Left ventricle myocardium superior (tissue), 1 donor: ENCODE results near the gene KIF18B. TPM values are rescaled to one million over a fixed set of nuclear protein-coding genes. Genes with fewer than 3 reads are reported as not detected.

Experiments used
- ATAC-seq: fragments of 200-7000 bp; cut with Tn5 transposase; one replicate; pipeline ENCODE4 v1.9.1; 2020; ENCODE audit warnings: mild to moderate bottlenecking, moderate library complexity
- DNase-seq: peaks from one replicate; pipeline ENCODE4 v3.0.0-alpha.2; 2020
- intact Hi-C: fragments of 100-400 bp; cut with micrococcal nuclease; formaldehyde crosslinking; loops from one replicate; pipeline ENCODE4 v1.11.0; 2022
- total RNA-seq: library from RNA; stranded (reverse); fragmentation: NEBNext Ultra II Directional; extraction: Animal tissue kit (Norgen Biotek cat#: 25700); gene quantifications from one replicate; pipeline ENCODE4 v1.2.1, GENCODE V29; 2021
- donor health status: DM: no; HTN: yes; CAD: no; lungs with severe emphysema.

KIF18B gene
- total RNA-seq, 1 donor from 2014 or later: 3.2 TPM

DNA sequence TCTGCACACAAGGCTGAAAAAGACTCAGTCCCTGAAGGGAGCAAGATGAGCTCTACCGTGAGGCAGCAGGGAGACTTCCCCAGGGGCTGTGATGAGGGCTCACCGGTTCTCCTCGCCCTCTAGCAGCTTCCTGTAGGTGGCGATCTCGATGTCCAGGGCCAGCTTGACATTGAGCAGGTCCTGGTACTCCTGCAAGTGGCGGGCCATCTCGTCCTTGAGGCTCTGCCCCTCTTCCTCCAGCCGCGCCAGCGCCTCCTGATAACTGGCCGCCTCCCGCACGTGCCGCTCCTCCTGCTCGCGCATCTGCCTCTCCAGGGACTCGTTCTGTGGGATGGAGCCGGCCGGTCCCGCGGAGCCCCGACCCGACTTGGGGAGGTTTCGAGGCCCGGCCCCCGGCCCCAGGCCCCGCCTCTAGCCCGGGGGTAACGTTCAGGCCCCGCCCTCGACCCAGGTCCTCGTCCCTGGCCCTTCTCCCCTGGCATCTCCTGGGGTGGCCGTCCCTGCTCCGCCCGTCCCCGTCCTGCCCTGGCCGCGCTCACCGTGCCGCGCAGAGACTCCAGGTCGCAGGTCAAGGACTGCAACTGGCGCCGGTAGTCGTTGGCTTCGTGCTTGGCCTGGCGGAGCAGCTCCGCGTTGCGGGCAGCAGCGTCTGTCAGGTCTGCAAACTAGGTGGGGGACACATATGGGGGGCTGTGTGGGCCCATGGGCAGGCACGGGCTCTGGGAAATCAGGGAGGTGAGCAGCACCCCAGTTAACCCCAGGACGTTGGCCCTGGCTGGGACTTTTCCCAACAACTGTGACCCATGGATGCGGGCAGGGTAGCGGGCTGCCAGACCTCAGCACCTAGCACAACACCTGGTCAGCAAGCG lies 36.2 kb downstream of the KIF18B start:
- peak; percentile 77 for DNase-seq
- peak; percentile 86 for ATAC-seq
- intact Hi-C loops: loop anchor here (10.0 kb wide), 1 partner anchor 183 kb away; no protein-coding TSS in a partner anchor

DNA sequence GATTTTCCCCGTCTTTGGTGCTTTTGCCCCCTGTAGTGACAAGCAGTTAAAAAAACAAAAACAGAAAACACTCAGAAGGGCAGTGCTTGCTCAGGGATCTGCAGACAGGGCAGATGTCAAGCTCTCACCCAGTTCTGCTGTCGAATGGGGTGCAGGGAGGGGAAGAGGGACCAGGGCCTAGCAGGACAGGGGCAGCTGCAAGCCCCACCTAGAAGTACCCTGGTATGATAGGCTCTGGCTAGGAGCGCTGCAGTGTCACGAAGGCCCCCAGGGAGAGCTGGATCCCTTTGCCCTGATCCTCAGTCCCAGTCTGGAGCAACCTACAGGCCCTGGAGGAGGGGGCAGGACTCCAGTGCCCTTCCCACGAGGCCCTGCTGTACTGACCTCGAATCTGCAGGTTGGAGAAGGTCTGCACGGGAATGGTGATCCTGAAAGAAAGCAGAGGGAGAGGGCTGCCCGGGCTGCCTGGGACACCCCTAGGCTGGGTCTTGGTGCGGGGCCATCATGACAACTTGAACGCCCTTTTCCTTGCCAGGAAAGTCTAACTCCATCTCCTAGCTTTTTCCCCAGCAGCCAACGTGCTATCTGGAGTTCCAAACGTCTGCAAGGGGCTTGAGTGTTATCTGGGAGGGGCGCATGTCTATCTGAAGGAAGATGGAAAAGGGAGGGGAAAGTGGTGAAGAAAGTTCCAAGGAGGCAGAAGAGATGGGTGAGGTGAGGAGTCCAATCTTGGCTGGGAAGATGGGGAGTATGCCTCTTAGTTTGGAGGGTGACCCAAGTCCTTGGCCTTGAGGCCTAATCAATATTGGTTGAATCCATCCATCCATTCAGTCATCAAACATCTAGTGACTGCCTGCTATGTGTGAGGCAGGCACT lies 37.1 kb downstream of the KIF18B start:
- ATAC-seq (no peak), DNase-seq (no peak)
- intact Hi-C loops: loop anchor here (10.0 kb wide), 1 partner anchor 184 kb away; no protein-coding TSS in a partner anchor

DNA sequence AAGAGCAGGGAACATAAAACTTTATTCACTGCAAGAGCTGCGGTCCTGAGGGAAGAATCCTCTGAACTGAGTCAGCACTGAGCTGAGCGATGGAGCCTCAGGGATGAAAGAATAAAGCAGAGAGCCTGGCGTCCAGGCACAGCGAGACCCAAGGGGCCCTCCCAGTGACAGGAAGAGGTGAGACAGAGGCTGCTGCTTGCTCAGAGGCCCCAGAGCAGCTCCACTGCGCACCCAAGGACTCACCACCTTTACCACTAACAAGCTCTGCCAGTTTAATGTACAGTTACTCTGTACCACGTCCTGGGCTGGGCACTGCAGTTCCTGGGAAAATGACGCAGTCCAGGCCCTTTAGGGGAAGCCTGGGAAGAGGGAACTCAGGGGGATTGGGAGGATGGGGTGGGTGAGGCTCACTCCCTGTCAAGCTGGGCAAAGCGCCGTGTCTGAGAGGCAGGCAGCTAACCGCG lies 37.9 kb downstream of the KIF18B start:
- intact Hi-C loops: loop anchor here (10.0 kb wide), 1 partner anchor 185 kb away; no protein-coding TSS in a partner anchor
- DNase-seq (no peak), ATAC-seq (no peak)

DNA sequence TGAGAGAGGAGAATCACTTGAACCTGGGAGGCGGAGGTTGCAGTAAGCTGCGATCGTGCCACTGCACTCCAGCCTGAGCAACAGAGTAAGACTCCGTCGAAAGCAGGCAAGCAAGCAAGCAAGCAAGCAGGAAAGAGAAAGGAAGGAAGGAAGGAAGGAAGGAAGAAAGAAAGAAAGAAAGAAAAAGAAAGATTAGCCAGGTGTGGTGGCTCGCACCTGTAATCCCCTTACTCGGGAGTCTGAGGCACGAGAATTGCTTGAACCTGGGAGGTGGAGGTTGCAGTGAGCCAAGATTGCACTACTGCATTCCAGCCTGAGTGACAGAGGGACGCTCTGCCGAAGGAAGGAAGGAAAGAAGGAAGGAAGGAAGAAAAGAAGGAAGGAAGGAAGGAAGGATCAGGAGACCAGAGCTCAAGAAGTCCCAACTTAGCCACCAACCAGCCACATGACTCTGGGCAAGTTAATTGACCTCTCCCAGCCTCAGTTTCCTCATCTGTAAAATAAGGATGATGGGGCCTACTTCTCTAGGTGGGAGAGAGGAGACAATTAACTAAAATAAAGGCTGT lies 38.7 kb downstream of the KIF18B start:
- intact Hi-C loops: no loop called here
- DNase-seq: no peak
- no peak for ATAC-seq

DNA sequence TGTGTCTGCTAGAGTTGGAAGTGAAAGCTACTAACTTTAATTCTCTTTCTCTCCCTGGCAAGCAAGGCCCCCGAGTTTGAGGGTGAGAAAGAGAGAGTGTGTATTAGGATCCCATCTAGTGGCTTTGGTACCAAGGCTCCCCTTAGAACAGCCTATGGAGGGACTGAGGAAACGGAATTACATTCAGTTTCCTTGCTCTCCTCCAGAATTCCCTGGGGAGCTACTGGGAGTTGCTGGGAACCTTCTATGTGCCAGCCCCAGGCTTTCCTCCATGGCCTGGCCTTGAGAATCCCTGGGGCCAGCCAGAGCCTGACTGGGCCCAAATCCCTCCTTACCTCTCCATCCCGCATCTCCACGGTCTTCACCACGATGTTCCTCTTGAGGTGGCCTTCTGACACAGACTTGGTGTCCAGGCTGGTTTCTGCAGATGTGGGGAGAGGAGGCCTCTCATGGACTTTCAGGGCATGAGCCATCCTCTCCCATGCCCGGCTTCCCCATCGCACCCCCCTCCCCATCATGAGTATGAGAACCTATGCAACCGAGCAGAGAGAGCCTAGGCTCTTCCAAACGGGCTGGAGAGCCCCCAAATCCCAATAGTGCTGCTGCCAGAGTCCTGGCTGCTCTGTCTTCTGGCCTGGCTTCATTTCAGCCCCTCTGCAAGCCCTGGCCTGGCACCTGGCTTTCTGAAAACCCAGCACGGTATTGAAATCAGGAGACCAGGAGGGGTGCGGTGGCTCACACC lies 39.7 kb downstream of the KIF18B start:
- no peak for ATAC-seq
- no peak for DNase-seq
- intact Hi-C loops: no loop called here

DNA sequence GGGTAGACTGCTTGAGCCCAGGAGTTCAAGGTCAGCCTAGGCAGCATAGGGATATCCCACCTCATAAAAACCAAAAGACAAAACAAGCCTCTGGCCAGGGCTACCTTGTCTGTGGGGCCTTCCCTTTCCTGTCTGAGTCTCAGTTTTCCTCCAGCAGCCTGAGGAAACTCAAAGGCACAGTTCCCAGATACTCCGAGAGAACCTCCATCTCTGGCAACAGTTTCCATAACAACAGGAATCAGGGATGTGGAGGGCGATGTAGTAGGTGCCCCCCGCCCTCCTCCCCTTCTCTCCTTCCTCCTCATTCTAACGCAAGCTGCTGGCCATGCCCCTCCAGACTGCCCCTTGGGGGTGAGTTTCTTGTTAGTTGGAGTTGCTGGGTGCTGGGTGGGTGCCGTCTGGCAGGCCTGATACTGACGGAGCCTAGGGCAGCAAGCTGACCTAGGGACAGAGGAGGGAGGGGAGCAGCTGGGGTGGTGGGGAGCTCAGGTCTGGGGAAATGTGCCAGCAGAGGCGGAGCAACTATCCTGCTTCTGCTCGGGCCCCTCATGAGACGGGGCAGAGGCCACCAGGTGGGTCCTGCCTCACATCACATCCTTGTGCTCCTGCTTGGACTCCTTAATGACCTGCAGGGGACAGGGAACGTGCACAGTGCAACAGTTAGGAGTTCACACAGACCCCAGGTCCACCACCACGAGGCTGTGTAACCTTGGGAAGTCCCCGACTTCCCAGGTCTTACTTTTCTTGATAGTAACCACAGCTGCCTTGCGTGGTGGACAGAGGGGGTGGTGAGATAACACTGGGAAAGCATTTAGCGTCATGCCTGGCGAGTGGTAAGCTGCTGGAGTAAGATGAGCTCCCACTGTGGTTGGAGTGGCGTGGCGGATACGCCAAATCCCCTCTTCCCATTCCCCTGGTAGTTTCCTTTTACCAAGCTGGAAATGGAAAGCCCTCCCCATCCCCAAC lies 40.5 kb downstream of the KIF18B start:
- no peak for DNase-seq
- ATAC-seq: no peak
- intact Hi-C loops: no loop called here

DNA sequence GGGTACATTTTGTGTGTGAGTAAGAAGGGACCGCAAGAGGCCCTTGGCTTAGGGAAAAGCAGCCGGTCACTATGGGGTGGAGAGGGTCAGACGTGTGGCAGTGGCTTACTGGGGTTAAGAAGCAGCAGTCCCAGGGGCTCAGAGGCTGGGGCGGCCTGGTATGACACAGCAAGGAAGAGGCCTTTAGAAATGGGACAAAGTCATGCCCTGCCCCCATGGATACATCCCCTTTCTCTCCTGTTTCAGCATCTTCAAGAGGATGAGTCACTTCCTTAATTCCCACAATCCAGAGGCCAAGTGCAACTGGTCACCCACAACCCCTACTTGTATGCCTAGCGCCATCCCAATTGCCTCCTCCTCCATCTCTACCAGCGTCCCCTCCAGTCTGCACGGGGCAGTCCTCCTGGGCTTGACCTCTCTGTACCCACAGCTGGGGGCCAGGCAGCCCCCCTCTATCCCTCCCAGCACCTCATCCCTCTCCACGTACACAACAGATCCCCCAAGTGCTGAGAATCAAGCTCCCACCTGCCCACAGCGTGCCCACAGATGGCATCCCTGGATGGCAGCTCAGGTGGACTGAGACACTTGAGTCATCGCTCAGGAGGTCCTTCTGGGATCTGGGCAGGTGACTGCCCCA lies 41.4 kb downstream of the KIF18B start:
- ATAC-seq (no peak), DNase-seq (no peak)

DNA sequence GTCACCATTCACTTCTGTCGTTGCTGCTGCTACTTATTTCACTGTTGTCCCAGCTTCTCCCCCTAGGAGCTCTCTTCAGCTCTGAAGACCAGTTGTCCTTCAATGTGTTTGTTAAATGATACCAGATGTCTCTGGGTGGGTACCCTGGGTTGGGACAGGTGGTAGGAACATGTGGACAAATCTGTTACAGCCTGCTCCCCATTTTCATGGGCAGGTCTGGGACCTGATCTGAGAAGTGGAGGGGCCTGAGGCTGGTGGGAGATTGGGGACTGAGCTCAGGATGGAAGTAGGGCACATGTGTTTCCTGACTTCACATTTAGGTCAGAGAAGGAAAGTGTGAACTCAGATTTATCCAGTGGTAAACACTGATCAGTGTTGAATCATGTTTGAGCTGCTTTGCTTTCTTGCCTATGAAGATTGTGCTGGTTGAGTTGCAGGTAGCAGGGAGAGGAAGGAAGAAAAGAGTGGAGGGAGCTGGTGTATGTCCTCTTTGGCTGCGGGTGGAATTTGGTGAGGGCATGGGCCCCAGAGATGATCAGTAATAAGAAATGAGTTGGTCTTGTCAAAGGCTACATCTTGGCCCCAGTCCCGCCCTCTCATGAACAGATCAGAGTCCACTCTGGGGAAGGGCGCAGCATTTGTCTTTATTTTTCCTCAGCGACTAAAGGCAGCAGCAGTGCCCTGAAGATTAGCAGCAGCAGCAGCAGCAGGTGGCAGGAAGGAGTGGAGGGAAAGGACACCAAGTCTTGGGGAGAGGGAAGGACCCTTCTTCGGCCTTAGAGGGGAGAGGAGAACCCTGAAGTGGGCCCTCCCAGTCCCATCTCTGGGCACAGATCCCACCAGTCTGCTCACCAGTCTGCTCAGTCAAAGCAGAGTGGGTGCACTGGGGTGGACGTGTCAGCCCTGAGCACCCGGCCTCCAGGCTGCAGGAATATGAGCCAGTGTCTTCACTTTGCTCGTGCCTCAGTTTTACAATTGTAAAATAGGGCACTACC lies 42.3 kb downstream of the KIF18B start:
- intact Hi-C loops: no loop called here
- no peak for DNase-seq
- no peak for ATAC-seq

More for the DNA sequence above, 41.4 kb downstream of the KIF18B start:
- intact Hi-C loops: no loop called here

DNA sequence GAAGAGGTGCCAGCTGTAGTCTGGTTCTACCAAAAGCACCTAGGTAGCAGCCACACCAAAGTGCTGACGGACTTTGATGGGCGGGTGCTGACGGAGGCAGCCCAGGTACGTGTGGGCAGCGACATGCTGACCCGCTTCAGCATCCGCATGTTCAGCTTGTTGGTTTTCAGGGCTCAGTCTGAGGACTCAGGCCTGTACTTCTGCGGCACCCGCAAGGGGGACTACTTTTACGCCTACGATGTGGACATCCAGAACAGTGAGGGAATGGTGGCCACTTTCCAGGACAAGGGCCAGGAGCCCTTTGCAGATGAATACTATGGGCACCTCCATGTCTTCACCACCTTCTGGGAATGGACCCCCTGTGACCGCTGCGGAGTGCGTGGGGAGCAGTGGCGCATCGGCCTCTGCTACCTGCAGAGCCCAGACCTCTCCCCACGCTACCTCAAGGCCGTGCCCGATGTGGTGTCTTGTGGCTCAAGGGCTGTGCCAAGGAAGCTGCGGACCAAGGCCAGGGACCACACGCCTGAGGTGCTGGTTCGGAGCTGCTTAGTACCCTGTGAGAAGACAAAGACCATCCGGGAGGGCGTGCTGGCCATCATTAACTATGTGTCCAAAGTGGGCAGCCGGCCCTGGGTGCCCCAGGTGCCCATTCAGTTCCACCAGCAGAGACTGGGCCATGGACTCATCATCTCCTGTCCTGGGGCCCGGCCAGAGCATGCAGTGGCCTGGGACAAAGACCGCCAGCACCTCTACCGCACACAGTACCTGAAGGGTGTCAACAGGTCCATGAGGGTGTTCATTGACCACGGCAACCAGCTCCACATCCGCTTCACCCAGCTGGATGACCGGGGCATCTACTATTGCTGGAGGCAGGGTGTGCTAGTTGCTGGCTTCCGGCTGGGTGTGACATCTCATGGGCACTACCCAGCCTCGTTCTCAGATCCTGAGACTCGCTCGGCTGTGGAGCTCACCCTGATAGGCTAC lies 43.3 kb downstream of the KIF18B start:
- intact Hi-C loops: no loop called here
- ATAC-seq (no peak), DNase-seq (no peak)

DNA sequence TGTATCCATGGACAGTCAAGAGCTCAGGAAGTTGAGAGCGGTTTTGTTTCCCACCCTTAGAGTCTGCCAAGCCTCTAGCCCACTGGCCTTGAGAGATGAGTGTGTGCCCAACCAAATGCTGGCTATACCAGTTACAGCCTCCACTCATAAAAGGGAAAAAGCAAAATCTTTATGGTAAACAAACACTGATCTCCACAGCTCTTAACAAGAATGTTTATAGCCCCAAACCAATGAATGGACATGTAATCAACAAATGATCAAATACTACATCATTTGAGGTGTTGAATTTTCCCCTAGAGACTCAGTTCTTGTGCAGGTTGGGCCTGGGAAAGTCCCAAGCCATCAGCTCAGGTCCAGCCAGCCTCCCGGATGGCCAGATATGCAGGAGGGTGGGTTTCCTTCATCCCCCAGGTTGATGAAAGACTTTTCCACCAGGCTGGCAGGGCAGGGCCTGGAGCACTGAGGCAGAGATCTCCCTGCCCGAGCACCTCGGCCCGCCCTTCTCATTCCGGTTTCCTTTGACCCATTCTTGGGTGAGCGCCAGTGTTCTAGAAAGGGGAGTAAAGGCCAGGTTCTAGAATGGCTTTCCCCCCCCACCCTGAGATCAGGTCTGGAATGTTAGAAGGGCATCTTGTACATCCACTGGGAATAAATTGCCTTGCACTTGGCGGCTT lies 44.4 kb downstream of the KIF18B start:
- DNase-seq: no peak
- ATAC-seq: no peak
- intact Hi-C loops: no loop called here

DNA sequence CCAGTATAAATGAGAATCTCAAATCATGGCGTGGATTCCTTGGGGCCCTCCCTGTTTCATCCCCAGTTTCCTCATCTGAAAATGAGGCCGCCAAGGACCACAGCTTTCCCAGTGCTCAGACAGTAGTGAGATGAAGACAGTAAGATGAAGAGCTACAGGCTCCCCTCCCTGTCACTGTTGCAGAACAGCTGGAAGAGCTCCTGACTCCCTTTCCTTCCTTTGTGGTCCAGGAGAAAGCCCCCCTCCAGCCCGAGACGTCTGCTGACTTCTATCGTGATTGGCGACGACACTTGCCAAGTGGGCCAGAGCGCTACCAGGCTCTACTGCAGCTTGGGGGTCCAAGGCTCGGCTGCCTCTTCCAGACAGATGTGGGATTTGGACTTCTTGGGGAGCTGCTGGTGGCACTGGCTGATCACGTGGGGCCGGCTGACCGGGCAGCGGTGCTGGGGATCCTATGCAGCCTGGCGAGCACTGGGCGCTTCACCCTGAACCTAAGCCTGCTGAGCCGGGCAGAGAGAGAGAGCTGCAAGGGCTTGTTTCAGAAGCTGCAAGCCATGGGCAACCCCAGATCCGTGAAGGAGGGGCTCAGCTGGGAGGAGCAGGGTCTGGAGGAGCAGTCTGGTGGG lies 45.3 kb downstream of the KIF18B start:
- intact Hi-C loops: no loop called here
- DNase-seq (no peak), ATAC-seq (no peak)

DNA sequence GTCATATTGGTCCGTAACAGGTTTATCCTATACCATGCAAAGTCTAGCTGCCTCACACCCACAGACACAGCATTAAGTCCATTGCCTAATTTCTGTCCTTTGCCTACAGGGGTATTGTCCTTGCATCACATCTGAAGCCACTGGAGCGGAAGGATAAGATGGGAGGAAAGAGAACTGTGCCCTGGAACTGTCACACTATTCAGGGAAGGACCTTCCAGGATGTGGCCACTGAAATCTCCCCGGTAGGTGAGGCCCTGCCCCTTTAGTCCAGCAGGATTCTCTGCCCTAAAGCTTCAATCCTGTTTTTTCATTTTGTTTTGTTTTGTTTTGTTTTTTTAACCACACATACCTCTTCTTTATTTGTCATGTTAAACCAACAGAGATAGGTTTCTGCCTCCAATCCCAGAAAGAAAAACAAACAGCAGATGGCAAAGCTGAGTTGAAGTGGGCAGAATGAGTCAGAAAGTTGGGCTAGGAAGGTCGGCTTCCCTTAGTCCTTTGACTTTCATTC lies 46.1 kb downstream of the KIF18B start:
- intact Hi-C loops: no loop called here
- no peak for ATAC-seq

DNA sequence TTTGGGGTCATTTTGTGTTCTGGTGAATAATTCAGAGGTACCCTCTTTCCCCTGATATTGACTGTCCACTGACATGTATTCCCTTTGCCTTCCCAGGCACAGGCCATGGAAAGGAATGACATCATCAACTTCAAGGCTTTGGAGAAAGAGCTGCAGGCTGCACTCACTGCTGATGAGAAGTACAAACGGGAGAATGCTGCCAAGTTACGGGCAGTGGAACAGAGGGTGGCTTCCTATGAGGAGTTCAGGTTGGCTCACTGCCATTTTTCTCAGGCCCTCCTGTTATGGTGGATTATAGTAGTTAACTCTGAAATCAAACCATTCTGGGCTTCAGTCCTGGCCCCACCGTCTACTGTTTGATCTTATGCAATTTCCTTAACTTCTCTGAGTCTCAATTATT lies 46.7 kb downstream of the KIF18B start:
- no peak for ATAC-seq
- no peak for DNase-seq
- intact Hi-C loops: no loop called here

More for the DNA sequence above, 46.1 kb downstream of the KIF18B start:
- no peak for DNase-seq
